Activated CD4-positive, alpha-beta T cell treated with anti-CD3 and anti-CD28 coated beads, Interleukin-2, Interleukin-6, amounts not matched to agents 100 ng/mL and 50 ng/mL, durations not matched to agents 16 hours and 8 hours (primary cell): ENCODE measurements around the gene SMARCD1.

Experiments
- DNase-seq: peaks from one replicate; pipeline ENCODE4 v3.0.0-alpha.2; 2020

Gene SMARCD1

DNA sequence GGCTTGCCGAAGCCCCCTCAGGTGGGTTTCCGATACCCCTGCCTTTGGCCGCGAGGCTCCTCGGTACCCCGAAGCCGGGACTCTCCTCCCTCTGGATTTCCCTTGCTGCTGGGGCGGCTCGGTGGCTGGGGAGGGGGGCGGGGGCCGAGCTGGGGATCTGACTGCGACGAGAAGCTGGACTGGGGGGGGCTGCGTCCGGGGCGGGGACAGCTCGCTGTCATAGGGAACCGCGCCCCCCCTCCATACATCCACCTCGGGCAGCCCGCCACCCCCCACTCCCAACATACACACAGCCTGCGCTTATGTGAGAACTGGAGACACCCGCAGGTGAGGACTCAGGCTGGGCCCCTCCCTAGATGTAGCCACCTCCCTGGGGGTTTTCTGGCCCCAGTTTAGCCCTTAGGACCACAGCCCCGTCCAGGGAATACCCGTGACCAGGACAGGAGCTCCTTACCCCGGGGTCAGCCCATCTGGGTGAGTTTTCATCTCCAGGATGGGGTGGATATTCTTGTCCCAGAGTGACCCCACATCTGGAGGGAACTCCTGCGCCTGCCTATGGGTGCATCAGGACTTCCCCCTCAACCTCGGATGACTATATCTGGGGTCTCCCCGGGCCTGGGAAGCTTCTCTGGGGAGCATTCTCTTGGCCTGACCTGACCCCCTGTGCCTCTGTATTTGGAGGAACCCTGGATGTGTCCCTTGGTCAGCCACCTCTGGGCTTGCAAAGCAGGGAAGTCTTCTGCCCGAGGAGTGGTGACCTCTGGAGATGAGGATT lies 27.1 kb upstream of the SMARCD1 start:
- DNase-seq, result no peak

DNA sequence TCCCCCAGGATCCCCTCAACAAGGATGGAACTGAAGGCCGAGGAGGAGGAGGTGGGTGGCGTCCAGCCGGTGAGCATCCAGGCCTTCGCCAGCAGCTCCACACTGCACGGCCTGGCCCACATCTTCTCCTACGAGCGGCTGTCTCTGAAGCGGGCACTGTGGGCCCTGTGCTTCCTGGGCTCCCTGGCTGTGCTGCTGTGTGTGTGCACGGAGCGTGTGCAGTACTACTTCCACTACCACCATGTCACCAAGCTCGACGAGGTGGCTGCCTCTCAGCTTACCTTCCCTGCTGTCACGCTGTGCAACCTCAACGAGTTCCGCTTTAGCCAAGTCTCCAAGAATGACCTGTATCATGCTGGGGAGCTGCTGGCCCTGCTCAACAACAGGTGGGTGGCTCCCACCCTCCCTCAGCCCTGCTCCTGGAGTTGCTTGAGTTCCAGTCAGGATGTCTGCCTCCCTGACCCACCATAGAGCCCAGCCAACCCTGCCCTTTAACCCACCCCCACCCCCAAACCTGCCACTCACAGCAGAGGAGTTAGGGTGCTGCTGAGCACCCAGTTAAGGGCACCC lies 26.3 kb upstream of the SMARCD1 start:
- DNase-seq, result no peak

DNA sequence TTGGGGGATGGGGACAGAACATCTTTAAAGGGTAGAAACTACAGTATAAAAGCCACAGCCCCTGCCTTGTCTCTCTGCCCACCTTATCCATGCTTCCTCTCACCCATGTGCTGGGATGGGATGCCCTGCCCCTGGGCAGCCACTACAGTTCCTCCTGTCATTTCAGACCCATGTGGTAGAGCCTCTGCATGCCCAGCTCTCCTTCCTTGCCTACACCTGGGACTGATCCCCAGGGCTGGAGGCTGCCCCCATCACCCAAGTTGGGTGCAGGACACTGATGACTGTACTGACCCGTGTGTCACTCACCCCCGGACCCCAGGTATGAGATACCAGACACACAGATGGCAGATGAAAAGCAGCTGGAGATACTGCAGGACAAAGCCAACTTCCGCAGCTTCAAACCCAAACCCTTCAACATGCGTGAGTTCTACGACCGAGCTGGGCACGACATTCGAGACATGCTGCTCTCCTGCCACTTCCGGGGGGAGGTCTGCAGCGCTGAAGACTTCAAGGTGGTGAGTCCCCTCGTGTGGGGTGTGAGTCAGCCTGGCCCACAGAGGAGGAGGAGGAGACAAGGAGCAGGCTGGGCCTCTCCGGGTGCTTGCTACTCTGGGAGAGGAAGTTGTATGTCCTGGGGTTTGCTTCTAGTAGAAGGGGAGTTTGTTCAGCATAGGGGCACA lies 25.6 kb upstream of the SMARCD1 start:
- peak; percentile 65 for DNase-seq

DNA sequence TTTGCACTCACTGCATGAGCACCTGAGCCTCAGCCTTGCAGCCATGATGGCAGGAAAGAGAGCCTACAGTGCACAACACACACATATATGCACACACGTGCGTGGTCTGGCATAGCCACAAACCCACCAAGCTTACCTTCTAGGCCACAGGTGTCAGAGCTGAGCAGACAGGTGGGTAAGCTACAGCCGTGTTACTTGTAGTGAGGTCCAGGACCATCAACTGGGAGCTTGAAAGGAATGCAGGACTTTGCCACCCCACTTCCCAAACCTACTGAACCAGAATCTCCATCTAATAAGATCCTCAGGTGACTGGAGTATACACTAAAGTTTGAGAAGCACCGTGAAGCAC lies 25.0 kb upstream of the SMARCD1 start:
- no peak for DNase-seq

DNA sequence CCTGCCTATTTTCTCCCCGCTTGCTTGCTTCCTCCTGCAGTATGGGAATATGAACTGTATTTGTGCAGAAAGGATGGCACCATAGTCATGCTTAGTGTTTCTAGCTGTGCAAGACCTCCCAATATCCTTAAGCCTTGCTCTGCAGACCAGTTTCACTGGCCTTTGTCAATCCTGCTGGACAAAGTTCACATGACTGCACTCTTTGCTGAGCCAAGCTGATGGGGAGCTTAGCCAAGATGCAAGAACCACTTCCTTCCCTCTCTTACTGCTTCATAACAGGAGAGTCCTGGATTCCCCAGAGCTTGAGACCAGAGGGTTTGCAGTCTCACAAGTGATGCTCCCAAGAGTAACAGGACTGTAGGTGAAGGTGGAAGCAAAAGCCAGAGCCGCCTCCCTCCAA lies 24.0 kb upstream of the SMARCD1 start:
- DNase-seq, result no peak

DNA sequence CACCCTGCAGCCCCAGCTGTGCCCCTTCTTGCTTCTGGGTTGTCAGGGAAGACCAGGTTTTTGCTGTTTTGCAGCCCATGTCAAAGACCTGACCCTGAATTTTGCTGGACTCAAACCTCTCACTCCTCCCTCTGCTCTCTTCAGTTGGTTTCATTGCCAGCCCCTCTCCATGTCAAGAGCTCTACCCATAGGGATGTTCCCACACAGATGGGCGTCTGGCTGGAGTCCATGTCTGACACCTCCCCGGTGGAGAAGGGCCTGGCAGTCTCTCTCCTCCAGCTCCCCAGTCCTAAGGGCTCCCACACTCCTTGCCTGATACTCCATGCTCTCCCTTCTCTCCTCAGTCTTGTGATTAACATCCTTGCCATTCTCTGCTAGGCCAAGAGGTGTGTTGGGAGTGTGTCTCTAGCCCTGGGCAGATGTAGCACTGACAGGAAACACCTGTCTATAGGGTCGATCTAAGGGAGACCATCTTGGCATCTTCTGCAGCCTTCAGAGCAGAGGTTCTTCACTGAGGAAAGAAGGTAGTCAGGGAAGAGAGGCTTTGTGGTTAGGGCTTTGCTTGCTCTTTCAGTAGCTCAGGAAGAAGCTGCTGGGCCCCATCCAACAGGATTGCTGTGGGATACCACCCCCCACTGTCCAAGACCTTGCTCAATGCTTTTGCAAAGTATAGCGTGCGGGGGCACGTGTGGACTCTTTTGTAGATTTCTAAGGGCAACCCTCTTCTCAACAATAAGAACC lies 23.0 kb upstream of the SMARCD1 start:
- no peak for DNase-seq

DNA sequence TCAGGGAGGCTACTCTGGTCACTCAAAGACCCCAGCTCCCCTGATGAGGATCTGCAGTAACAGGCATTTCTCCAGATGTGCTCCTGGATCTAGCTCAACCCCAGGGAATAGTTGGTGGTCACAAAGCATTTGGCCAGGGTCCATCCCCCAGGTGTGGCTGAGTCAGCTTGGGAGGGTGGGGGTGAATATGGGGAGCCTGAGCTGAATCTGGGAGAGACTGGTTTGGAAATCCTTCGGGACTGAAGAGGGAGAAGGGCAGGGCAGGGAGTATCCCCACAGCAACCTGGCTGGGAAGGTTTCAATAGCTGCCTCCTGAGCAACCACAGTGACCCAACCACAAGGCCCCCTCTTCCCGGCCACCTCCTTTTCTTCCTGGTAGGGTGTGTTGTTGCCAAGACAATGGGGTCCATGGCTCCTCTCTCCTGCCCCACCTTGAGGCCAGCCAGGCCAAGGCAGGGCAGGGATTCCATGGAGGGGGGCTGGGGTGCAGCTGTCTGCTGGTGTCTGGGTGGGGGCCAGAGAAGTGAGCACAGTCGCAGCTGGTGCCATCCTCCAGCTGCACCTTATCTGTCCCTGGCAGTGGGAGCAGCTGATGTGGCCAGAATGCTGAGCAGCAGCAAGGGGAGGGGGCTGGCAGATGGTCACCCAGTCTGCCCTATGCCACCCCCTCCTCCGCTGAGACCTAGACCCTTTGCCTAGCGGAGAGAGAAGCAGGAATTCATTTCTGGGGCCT lies 22.2 kb upstream of the SMARCD1 start:
- DNase-seq, result no peak

DNA sequence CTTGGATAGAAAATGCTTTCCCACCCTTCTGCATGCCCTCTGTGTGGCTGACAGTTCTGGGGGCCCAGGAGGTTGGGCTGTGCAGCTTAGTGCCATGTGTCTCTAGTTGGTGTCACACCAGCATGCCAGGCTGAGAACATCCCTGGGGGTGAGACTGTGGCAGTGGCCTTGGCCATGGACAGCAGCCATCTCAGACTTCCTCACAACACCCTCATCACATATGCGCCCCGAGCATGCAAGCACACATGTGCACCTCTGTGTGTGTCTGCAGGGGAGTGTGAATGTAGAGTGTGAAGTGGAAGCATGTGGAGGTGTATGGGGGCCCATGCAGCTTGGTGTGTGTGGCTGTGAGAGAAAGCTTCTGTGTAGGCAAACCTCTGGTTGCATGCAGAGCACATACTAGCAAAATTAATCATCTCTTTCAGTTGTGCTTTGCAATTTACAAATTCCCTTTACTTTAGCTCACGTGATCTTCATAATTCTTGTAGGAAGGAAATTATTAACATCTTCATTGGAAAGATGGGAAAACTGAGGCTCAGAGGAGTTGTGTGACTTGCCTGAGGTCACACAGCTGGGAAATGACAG lies 19.3 kb upstream of the SMARCD1 start:
- DNase-seq, result no peak

DNA sequence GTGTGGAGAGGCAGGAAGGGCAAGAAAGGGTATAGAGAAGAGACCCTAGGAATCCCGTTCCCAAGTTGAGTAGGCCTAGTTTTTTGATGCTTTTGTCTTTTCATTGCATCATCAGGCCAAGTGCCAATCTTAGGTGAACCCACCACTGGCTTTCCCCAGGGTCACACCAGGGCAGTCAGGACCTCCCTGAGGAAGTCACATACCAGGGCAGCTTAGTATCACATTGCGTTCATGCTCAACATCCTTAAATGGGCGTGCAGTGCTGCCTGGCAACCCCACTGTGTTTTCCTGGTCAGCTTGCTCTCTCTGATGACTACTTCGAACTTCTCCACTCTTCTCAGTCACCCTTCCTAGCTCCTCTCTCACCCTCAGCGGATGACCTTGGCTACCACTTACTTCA lies 18.7 kb upstream of the SMARCD1 start:
- DNase-seq, result no peak

DNA sequence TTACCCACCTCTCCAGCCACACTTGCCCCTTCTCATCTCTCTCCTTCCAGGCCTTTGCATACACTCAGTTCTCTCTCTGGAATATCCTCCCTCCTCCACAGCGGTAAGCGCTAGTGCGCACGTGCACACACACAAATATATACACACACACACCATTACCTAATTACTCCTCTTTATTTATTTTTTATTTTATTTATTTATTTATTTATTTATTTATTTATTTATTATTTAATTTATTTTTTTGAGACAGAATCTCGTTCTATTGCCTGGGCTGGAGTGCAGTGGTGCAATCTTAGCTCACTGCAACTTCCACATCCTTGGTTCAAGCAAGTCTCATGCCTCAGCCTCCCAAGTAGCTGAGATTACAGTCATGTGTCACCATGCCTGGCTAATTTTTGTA lies 16.1 kb upstream of the SMARCD1 start:
- no peak for DNase-seq

DNA sequence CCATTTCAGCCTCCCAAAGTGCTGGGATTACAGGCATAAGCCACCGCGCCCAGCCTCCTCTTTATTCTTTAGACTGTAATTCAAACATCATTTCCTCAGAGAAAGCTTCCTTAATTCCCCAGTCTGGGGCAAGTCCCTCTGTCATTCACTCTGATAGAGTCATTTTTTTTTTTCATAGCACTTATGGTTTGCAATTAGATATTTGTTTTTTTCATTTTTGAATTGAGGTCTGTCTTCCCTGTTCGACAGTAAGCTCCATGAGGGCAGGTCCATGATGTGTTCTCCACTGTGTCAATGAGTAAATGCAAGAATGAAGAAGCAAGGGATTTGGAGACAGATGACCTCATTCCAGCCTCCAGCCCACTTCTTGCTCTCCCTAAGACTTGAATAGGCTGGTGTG lies 15.6 kb upstream of the SMARCD1 start:
- DNase-seq, result no peak

DNA sequence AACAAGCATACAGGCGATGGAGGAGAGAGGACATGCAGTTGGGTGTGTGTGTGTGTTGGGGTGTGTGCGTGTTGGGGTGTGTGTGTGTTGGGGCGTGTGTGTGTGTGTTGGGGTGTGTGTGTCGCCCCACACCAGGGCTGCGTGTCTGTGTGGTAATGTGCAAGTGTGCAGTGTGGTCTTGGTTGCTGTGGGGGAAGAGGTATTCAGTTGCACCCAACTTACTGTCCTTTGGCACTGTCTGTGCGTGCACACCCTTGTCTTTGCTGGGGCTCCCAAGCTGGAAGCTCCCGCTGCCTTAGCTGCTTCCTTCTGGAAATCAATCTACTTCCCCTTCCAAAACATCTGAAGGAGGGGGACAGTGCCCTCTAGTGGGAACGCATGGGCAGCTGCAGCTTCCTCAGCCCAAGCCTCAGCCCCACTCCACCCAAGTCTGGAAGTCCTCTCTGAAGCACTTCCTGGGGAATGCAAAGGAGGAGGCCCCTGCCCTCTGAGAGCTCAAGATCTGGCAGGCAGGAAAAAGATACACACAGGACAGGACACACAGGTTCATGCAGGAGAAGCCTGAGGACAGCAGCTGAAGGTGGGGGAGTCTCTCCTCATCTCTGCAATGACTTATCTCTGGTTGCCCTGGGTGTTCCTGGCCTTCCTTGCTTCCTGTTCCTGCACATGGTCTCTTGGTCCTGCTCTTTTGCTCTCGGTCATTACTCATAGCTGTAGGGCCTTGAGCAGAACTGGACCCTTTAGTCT lies 14.7 kb upstream of the SMARCD1 start:
- peak; percentile 76 for DNase-seq

DNA sequence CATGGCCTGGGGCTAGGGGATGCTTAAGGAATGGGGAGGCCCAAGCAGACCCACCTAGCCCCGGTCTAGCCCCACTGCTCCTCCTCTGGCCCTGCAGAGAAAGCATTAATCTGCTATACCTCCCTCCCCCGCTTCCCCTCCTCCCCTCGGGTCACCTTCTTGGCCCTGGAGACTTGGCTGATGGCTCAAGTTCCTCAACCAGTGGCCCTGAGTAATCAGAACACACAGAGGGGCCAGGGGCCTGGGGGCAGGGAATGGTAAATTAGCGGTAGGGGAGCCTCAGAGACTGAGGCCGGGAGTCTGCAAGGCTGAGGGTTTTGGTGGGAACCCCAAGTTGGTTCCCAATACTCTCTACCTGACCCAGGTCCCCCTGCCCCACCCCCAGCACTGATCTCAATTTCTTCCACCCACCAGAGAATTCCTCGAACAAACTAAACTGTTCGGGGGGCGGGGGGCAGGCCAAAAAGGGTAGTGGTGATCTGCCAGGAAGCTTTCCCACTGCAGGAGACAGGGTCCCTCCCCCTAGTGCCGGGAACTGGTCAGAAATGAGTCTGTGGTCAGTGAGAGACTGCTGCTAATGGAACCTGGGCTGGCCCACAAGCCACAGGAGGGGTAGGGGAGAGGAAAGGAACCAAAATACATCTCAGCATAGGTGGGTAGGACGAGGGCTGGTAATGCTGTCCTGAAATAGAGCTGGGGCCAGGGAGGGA lies 12.8 kb upstream of the SMARCD1 start:
- DNase-seq, result no peak

DNA sequence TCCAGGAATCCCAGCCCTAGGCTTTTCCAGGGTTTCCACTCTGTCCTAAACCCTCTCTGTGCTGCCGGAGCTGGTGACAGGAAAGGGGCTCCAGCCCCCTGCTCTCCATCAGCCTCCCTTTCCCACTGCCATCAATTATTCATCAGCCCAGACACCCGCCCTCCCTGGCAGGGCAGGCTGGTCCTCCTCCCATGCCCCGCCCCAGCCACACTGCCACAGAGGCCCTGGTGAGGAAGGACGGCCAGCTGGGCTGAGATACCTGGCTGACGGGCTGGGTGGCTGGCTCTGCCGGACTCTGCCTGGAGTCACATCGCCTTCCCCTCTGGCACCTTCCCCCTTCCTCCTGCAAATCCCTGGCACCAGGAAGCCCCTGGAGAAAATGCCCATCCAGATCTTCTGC lies 11.9 kb upstream of the SMARCD1 start:
- no peak for DNase-seq

DNA sequence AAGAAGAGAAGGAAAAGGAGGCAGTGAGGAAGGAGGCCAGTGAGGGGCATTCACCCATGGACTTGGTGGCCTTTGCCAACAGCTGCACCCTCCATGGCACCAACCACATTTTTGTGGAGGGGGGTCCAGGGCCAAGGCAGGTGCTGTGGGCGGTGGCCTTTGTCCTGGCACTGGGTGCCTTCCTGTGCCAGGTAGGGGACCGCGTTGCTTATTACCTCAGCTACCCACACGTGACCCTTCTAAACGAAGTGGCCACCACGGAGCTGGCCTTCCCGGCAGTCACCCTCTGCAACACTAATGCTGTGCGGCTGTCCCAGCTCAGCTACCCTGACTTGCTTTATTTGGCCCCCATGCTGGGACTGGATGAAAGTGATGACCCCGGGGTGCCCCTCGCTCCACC lies 11.4 kb upstream of the SMARCD1 start:
- no peak for DNase-seq

DNA sequence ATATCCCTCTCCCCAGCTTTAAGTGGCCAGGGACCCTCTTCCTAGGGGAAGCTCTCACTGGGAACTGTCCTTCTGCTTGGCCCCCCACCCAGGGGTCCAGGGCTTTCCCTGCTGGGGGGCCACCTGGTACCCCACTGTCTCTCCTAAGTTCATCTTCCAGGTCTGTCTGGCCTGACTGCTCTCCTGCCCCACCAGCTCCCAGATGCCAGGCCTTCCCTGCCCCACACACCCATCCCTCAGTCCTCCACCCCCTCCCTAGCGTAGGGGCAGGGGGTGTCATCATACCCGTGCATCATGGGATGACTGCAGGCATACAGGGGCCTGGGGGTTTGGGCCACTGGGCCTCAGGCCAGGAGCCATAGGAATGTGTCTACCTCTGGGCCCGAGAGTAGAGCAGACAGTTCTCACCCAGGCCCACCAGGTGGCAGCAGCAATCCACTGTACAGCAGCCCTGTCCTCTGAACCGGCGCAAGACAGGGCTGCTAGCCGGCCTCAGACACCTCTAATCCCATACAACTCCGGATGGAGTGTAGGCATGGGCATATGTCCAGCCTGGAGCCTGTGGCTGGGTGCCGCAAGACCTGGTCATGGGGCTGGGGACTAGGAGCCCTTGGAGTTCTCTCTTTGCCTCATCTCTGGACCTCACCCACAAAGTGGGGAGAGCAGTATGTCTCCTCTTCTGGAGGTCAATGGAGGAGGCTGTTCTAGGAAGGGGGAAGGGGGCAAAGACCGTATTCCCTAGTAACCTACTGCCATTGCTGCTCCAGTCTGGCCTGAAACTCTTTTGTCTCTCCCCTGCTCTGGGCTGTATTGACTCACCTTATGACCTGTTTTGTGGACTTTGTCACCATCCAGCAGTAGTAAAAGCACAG lies 10.0 kb upstream of the SMARCD1 start:
- DNase-seq, result peak; percentile 88

DNA sequence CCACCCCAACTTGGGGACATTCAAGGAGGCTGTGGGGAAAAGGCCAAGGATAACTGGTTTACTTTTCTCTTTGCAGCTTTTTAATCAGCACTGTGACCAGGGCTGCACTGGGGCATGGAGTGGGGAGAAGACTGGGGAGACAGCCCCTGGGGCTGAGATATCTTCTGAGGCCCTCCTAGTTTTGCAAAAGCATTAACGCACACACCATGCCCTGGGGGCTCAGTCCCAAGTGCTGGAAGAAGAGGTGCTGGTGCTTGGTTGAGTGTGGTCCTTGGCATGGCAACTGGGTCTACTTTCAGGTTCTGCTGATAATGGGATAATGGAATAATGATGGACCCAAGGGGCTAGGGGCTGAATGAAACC lies 9.4 kb upstream of the SMARCD1 start:
- DNase-seq, result no peak

DNA sequence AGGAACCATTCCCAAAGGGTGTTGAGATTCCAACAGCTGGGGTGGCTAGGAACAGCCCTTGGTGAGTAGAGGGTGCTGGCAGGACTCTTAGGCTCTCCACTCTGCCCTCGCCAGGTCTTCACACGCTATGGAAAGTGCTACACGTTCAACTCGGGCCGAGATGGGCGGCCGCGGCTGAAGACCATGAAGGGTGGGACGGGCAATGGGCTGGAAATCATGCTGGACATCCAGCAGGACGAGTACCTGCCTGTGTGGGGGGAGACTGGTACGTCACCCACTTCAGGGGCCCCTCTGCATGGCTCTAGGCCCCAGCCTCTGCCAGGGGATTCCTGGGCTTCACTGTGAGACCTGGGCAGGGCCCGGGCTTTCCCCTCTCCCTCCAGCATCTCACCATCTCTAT lies 8.0 kb upstream of the SMARCD1 start:
- DNase-seq, result no peak

DNA sequence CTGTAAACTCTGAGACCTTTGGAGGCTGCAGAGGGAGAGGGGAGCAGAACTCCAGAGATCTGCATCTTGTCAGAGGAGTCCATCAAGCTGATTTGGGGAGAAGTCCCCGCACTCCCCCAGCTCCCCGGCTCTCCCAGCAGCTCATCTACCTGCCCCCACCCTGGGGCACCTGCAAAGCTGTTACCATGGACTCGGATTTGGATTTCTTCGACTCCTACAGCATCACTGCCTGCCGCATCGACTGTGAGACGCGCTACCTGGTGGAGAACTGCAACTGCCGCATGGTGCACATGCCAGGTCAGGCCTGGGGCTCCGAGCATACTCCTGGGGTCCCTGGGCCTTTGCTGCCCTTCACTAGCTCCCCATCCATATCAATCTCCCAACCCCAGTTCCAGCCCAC lies 6.9 kb upstream of the SMARCD1 start:
- no peak for DNase-seq

DNA sequence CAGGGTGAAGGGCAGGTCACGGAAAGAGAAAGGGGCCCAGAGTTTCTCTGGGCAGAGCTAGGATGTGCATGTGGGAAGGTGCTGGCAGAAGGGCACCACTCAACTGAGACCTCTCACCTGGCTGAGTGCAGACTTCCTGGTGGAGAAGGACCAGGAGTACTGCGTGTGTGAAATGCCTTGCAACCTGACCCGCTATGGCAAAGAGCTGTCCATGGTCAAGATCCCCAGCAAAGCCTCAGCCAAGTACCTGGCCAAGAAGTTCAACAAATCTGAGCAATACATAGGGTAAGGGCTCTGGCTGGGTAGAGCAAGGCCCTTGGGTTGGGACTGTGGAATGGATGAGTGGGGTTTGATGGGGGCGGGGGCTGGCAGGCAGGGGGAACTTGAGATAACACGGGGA lies 5.4 kb upstream of the SMARCD1 start:
- no peak for DNase-seq
